HG02798 (cell line): ENCODE data around the gene PDSS2.
"Not testable (repeated sequence)": the region's sequence is repeated elsewhere in the genome, so short reads cannot be mapped to it uniquely, and the experiment has no call there.

Experiments
- ATAC-seq: cut with Tn5 transposase; IDR thresholded peaks from one replicate; pipeline ENCODE4 v1.9.1; 2021; ENCODE audit warnings: mild to moderate bottlenecking; ENCODE audit not compliant: unreplicated experiment, poor library complexity

Gene PDSS2

DNA sequence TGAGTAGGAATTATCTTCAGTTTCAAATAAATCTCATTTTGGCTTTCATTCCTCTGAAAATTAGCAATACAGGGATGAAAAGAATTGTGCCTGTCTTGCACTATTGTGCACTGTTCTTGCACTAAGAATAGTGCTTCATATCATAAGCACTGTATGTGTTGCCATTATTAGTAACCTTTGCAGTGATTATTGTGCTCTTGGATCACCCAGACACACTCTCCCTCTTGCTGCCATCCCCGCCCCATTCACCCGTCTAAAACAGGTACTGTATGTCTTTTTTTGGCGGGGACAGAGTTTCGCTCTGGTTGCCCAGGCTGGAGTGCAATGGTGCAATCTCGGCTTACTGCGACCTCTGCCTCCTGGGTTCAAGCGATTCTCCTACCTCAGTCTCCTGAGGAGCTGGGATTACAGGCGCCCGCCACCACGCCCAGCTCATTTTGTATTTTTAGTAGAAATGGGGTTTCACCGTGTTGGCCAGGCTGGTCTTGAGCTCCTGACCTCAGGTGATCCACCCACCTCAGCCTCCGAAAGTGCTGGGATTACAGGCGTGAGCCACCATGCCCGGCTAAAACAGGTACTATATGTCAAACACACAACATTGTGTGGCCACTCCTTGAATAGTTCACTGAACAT is 324.2 kb downstream of the PDSS2 start:
- ATAC-seq: not testable (repeated sequence)

DNA sequence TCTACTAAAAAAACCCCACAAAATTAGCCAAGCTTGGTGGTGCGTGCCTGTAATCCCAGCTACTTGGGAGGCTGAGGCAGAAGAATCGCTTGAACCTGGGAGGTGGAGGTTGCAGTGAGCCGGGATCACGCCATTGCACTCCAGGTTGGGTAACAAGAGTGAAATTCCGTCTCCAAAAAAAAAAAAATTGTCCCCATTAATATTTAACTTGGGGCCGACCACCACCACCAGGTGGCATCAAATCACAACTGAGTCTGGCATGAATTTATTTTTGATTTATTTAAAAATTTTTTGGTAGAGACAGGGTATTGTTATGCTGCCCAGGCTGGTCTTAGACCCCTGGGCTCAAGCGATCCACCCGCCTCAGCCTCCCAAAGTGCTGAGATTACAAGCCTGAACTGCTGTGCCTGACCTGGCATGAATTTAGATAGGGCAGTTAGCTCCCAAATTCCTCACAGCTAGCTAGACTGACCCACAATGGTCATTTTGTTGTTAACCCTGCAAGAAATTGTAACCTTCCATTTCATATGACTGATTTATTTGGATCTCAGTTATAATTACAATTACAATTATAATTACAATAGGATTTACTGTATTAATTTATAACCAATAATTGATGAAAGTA is 326.9 kb downstream of the PDSS2 start:
- ATAC-seq: no peak

- no peak for ATAC-seq
Observed at GRCh38 chr6:107129370-107129925, 329.9 kb downstream of the PDSS2 start.

- no peak for ATAC-seq
Observed at GRCh38 chr6:107128577-107128976, 330.8 kb downstream of the PDSS2 start.

DNA sequence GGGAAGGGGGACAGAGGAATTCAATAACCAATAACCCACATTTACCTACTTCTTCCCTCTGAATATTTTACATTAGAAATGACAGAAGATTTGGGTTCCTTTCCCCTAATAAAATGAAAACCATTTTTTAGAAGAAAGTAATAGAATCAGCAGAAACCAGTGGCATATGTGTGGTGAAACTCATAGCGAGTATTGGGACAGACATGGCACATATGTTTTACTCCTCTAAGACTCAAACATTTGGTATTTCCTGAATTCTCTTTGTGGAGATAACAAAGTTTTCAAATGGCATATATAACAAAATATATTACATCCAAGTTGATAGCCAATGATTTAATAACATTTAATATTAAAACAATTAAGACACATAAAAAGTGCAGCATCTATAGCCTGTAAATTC is 331.2 kb downstream of the PDSS2 start:
- ATAC-seq: no peak

GRCh38 chr6:107125771-107126170 is 333.6 kb downstream of the PDSS2 start:
- ATAC-seq: no peak

- peak; percentile 63 for ATAC-seq
Observed at GRCh38 chr6:107124934-107125348, 334.4 kb downstream of the PDSS2 start.

DNA sequence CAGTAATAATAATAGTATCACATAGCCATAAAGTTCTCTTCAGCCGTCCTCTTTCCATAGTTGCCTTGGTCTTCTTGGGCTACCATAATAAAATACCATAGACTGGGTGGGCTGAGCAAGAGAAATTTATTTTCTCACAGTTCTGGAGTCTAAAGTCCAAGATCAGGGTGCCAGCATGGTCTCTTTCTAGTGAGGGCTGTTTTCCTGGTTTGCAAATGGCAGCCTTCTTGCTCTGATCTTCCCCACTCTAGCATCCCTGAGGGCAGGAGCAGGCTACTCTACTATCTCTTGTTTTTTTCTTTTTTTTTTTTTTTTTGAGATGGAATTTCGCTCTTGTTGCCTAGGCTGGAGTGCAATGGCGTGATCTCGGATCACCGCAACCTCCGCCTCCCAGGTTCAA is 335.9 kb downstream of the PDSS2 start:
- no peak for ATAC-seq

DNA sequence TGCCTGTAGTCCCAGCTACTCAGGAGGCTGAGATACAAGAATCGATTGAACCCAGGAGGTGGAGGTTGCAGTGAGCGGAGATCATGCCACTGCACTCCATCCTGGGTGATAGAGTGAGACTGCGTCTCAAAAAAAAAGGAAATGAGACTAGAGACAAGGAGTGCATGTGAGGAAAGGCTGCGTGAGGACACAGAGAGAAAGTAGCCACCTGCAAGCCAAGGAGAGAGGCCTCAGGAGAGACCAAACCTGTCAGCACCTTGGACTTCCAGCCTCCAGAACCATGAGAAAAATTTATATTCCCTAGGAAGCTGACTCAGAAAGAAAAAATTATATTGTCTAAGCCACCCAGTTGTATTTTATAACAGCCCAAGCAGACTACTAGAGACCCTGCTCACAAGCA is 336.6 kb downstream of the PDSS2 start:
- ATAC-seq: no peak

DNA sequence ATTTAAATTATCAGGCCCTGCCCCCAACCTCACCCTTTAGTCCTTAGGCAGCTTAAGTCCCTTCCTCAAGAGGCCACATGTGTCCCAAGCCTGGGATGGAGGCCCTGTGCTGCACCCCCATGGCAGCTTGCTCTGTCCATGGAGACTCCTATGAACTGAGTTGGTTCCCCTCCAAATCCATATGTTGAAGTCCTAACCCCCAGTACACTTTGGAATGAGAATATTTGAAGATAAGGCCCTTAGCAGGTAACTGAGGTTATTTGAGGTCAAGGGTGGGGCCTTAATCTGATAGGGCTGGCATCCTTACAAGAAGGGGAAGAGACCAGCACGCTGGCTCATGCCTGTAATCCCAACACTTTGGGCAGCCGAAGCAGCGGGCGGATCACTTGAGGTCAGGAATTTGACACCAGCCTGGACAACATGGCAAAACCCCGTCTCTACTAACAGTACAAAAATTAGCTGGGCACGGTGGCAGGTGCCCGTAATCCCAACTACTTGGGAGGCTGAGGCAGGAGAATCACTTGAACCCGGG is 337.3 kb downstream of the PDSS2 start:
- no peak for ATAC-seq

DNA sequence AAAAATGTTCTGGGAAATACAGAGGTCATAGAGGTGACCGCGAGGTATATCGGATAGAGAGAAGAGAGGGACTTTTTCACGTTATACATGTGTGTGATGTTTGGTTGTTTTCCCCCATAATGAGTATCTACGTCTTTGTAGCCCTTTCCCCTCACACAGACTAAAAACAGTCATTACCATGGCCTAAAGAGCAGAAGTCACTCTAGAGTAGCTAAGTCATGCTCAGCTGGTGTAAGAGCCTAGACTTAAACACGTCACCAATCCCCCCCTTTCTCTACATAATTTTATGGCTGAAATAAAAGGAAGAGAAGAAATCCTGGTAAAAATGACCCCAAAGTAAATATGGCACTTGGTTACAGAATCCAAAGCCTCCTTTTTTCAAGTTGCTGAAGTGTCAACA is 338.1 kb downstream of the PDSS2 start:
- no peak for ATAC-seq

DNA sequence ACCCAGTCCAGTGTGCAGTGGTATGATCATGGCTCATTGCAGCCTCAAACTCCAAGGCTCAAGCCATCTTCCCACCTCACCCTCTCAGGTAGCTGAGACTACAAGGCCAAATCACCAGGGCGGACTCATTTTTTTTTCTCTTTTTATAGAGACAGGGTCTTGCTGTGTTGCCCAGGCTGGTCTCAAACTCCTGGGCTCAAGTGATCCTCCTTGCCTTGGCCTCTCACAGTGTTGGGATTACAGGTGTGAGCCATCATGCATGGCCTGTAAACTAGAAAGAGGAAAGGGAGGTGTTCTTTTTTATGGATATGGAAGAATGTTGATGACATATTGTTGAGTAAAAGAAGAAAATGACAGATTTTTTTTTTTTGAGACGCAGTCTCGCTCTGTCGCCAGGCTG is 339.0 kb downstream of the PDSS2 start:
- no peak for ATAC-seq

- ATAC-seq: no peak
Observed at GRCh38 chr6:107118976-107119375, 340.4 kb downstream of the PDSS2 start.

- ATAC-seq: not testable (repeated sequence)
Observed at GRCh38 chr6:107118540-107118939, 340.8 kb downstream of the PDSS2 start.

DNA sequence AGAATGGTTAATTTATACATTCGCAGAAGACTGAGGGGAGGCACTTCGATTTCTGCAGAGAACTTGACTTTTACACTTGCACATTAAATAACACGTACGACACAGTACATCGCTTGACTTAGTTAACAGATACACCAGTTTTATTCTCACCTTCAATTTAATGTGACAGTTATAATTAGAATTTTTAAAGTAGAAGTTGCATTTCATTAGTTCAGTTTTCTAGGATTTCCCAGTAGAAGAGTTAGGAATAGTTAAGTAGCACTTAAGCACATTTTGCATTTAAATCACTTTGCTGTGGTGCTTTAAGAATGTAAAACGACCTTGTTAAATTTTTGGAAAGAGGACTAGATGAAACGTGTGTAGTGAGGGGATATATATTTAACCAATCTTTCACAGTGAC is 342.4 kb downstream of the PDSS2 start:
- ATAC-seq: no peak

DNA sequence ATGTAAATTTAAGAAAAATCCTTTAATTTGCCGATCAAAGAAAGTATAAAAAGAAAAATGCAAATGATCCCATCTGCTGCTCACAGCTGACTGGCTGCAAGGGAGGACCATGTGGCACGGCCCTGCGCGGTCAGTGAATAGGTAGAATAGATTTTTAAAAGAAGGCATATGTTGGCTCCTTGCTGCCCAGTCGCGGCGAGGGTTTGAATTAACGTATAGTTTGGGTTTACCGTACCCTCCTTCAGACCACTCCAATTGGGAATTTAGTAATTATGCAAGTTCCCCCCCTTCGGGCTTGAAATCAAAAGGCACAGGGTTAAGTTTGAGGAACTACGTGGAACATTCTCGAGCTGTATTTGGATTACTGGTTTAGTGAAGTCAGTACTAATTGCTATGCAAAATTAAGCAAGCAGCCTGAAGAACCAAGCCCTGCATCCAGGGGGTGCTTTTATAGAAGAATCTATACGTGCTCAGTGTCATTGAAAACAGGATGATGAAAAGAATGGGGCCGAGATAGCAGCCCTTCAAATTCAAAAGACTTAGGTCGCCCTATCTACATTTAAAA is 343.0 kb downstream of the PDSS2 start:
- no peak for ATAC-seq

GRCh38 chr6:107115695-107116327 is 343.6 kb downstream of the PDSS2 start:
- no peak for ATAC-seq

DNA sequence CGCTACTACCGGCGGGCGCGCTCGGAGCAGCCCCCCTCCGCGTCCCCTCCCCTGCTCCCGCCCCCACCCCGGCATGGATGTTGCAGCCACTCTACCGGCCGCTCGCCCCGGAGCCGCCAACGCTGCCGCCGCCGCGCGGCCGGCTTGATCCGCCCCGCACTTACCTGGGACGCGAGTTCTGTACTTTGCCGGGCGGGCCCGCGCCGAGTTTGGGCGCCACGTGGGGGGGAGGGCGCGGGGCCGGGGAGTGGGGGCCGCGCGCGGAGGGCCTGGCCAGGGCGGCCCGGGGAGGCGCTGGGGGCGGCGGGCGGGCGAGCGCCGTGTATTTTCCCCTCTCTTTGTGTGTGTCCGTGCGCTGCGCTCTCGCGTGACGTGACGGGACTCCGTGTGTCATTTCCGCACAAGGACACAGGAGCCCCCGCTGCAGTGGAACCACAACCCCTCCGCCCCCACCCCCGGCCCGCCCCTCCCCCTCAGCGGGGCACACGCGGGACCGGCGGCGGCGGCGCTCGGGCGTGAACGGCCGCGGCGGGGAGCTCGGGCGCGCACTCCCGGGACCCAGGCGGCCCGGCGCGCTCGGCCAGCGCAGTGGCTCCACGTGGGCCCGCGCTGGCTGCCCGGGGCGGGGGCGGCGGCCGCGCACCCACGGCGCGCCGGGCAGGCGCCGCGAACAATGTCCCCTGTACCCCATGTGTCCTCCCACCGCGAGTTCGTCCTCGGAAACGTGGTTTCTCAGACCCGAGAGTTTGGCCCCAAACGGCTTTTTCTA is 344.3 kb downstream of the PDSS2 start, which contains the start of gene BEND3:
BEND3 (minus strand) TSS at position 590 of the 769 bp plus-strand sequence. CDS start 16,230 bp downstream, outside the sequence.
- peak; percentile 29 for ATAC-seq

- peak; percentile 80 for ATAC-seq
Observed at GRCh38 chr6:107114213-107114925, 345.0 kb downstream of the PDSS2 start.
